Trophoblast cell (in vitro differentiated cells and primary cell): ENCODE results near the gene C14orf132.
A peak's percentile ranks its signal among the peaks of the same experiment; 100 is the strongest.

ENCODE experiments used
- DNase-seq, 2 donors: peaks; one replicate each; pipeline ENCODE4 v3.0.0-alpha.2; 2016
- H2AFZ ChIP-seq: 2 replicates; pipeline ENCODE4 v1.6.1; 2013; ENCODE audit warnings: low read length, moderate library complexity, mild to moderate bottlenecking; ENCODE audit not compliant: insufficient read depth, poor library complexity
- H2AK5ac ChIP-seq: 2 replicates; pipeline ENCODE4 v1.6.1; 2013; ENCODE audit warnings: mild to moderate bottlenecking, low read length
- H2BK120ac ChIP-seq: 2 replicates; pipeline ENCODE4 v1.6.1; 2013; ENCODE audit warnings: low read length, mild to moderate bottlenecking, moderate library complexity; ENCODE audit not compliant: insufficient read depth, poor library complexity
- H2BK12ac ChIP-seq: 2 replicates; pipeline ENCODE4 v1.6.1; 2013; ENCODE audit warnings: mild to moderate bottlenecking, low read length, moderate library complexity
- H2BK5ac ChIP-seq: 2 replicates; pipeline ENCODE4 v1.6.1; 2013; ENCODE audit warnings: low read length, low read depth, moderate library complexity, mild to moderate bottlenecking; ENCODE audit not compliant: poor library complexity
- H3K14ac ChIP-seq: 2 replicates; pipeline ENCODE4 v1.6.1; 2013; ENCODE audit warnings: mild to moderate bottlenecking, low read length
- H3K18ac ChIP-seq: 2 replicates; pipeline ENCODE4 v1.6.1; 2013; ENCODE audit warnings: mild to moderate bottlenecking, low read length
- H3K23ac ChIP-seq: 2 replicates; pipeline ENCODE4 v1.6.1; 2013; ENCODE audit warnings: low read length
- H3K27ac ChIP-seq: 2 replicates; pipeline ENCODE4 v1.5.1; 2013; ENCODE audit warnings: low read depth, mild to moderate bottlenecking, inconsistent platforms, low read length, moderate library complexity
- H3K27me3 ChIP-seq: 2 replicates; pipeline ENCODE4 v1.6.1; 2013; ENCODE audit warnings: inconsistent platforms, mild to moderate bottlenecking, low read length, moderate library complexity; ENCODE audit not compliant: insufficient read depth
- H3K36me3 ChIP-seq, 2 experiments: 1 replicate in 1 of 2; 2 replicates in 1 of 2; pipeline ENCODE4 v1.6.1; 2013; ENCODE audit warnings: low read length in 2 of 2, mild to moderate bottlenecking in 2 of 2, moderate library complexity in 1 of 2; ENCODE audit not compliant: insufficient read depth in 2 of 2, control insufficient read depth in 1 of 2
- H3K4ac ChIP-seq: 2 replicates; pipeline ENCODE4 v1.6.1; 2013; ENCODE audit warnings: low read depth, mild to moderate bottlenecking, low read length, moderate library complexity
- H3K4me1 ChIP-seq, 2 experiments: 1 replicate in 1 of 2; 2 replicates in 1 of 2; pipeline ENCODE4 v1.6.1; 2013; ENCODE audit warnings: low read length in 2 of 2, mild to moderate bottlenecking in 2 of 2, moderate library complexity in 1 of 2; ENCODE audit not compliant: insufficient read depth in 2 of 2, control insufficient read depth in 1 of 2
- H3K4me2 ChIP-seq: 2 replicates; pipeline ENCODE4 v1.6.1; 2013; ENCODE audit warnings: inconsistent platforms, mild to moderate bottlenecking, low read length, moderate library complexity
- H3K4me3 ChIP-seq: 2 replicates; pipeline ENCODE4 v1.5.1; 2013; ENCODE audit warnings: mild to moderate bottlenecking, low read depth, low read length, inconsistent platforms
- H3K79me1 ChIP-seq: one replicate; pipeline ENCODE4 v1.6.1; 2013; ENCODE audit warnings: low read length
- H3K79me2 ChIP-seq: 2 replicates; pipeline ENCODE4 v1.6.1; 2013; ENCODE audit warnings: low read length, mild to moderate bottlenecking; ENCODE audit not compliant: control insufficient read depth, insufficient read depth, poor library complexity
- H3K9ac ChIP-seq: 2 replicates; pipeline ENCODE4 v1.6.1; 2013; ENCODE audit warnings: mild to moderate bottlenecking, low read length
- H3K9me3 ChIP-seq: 2 replicates; pipeline ENCODE4 v1.6.1; 2013; ENCODE audit warnings: low read depth, mild to moderate bottlenecking, control low read depth, inconsistent platforms, low read length; ENCODE audit not compliant: insufficient read depth
- H4K12ac ChIP-seq: 2 replicates; pipeline ENCODE4 v1.6.1; 2013; ENCODE audit warnings: low read depth, mild to moderate bottlenecking, low read length, moderate library complexity
- H4K8ac ChIP-seq: 2 replicates; pipeline ENCODE4 v1.6.1; 2013; ENCODE audit warnings: low read depth, mild to moderate bottlenecking, low read length, moderate library complexity
- H4K91ac ChIP-seq: one replicate; pipeline ENCODE4 v1.6.1; 2013; ENCODE audit warnings: low read depth, mild to moderate bottlenecking, low read length, moderate library complexity
- WGBS: extraction: QIAGEN DNeasy Blood & Tissue Kit; methylation state at CpG from one replicate; pipeline ENCODE4 v1.1.7; 2013; ENCODE audit warnings: missing lambda C conversion rate; ENCODE audit not compliant: insufficient read length, insufficient coverage; ENCODE audit errors: extremely low coverage; 5-methylcytosine and 5-hydroxymethylcytosine counted together

C14orf132 gene

GRCh38 chr14:96130854-96131253 is 91.7 kb downstream of the C14orf132 start:
- H3K36me3 ChIP-seq = no peaks in the 10 kb centered on the region
- H2BK12ac ChIP-seq = peak overlapping the region; percentile 16
- no peak overlapping the region for H3K4ac ChIP-seq
- H3K27me3 ChIP-seq = no peaks in the 10 kb centered on the region
- no peak overlapping the region for H3K4me3 ChIP-seq
- peaks cover under 1% of the 10 kb centered on the region for H3K9me3 ChIP-seq
- H2AFZ ChIP-seq = no peak overlapping the region
- peak; percentile 61 to 67 for DNase-seq
- H3K23ac ChIP-seq = no peak overlapping the region
- H3K14ac ChIP-seq = no peak overlapping the region
- H3K27ac ChIP-seq = no peak overlapping the region
- H3K4me1 ChIP-seq = peaks cover 13 to 15% of the 10 kb centered on the region in 2 experiments
- no peaks in the 10 kb centered on the region for H3K79me2 ChIP-seq
- H3K79me1 ChIP-seq = peaks cover 40% of the 10 kb centered on the region
- H2BK120ac ChIP-seq = peak overlapping the region; percentile 23
- WGBS = no CpG with 5 or more reads among the region's 2 CpGs
- H4K12ac ChIP-seq = no peak overlapping the region
- no peak overlapping the region for H3K18ac ChIP-seq
- no peak overlapping the region for H4K8ac ChIP-seq
- no peak overlapping the region for H3K9ac ChIP-seq
- peak overlapping the region; percentile 50 for H4K91ac ChIP-seq
- no peak overlapping the region for H2BK5ac ChIP-seq
- H2AK5ac ChIP-seq = no peak overlapping the region
- H3K4me2 ChIP-seq = no peak overlapping the region

GRCh38 chr14:96131836-96132235 is 92.7 kb downstream of the C14orf132 start:
- Histone ChIP-seq H2AFZ (no peak overlapping the region), H3K79me2 (no peaks in the 10 kb centered on the region), H3K4me1 (peaks cover 13 to 16% of the 10 kb centered on the region in 2 experiments), H3K79me1 (peaks cover 35% of the 10 kb centered on the region), H4K91ac (peak overlapping the region; percentile 70), H3K27ac (no peak overlapping the region), H2AK5ac (no peak overlapping the region), H2BK5ac (no peak overlapping the region), H2BK12ac (peak overlapping the region; percentile 11), H4K12ac (no peak overlapping the region), H3K4me2 (no peak overlapping the region), H2BK120ac (peak overlapping the region; percentile 76), H4K8ac (no peak overlapping the region), H3K9ac (no peak overlapping the region), H3K23ac (no peak overlapping the region), H3K27me3 (no peaks in the 10 kb centered on the region), H3K4me3 (no peak overlapping the region), H3K36me3 (no peaks in the 10 kb centered on the region), H3K14ac (peak overlapping the region; percentile 49), H3K18ac (peak overlapping the region; percentile 22), H3K4ac (no peak overlapping the region), H3K9me3 (peaks cover 1% of the 10 kb centered on the region)
- WGBS = no CpG with 5 or more reads among the region's 4 CpGs
- DNase-seq = peak; percentile 86 to 93

GRCh38 chr14:96134508-96134907 is 95.3 kb downstream of the C14orf132 start:
- peak overlapping the region; percentile 45 for H4K91ac ChIP-seq
- WGBS = 100% methylated on average over 2 of the region's 6 CpGs
- H3K79me2 ChIP-seq = no peaks in the 10 kb centered on the region

GRCh38 chr14:96135285-96135684 is 96.1 kb downstream of the C14orf132 start:
- peaks cover 4% of the 10 kb centered on the region for H3K9me3 ChIP-seq
- no peak overlapping the region for H3K23ac ChIP-seq
- peak overlapping the region; percentile 75 for H2BK12ac ChIP-seq
- H3K18ac ChIP-seq = no peak overlapping the region
- peak overlapping the region; percentile 2 for H2AFZ ChIP-seq
- no peak overlapping the region for H4K12ac ChIP-seq
- peak overlapping the region; percentile 63 for H3K14ac ChIP-seq
- H2AK5ac ChIP-seq = peak overlapping the region; percentile 71
- no peak overlapping the region for H3K9ac ChIP-seq
- peak in 1 of 2 donors; percentile 38 for DNase-seq
- H3K27ac ChIP-seq = peak overlapping the region; percentile 40
- H2BK120ac ChIP-seq = peak overlapping the region; percentile 81
- no peak overlapping the region for H3K4me3 ChIP-seq
- H3K36me3 ChIP-seq = peaks cover 0 to 3% of the 10 kb centered on the region in 2 experiments
- H2BK5ac ChIP-seq = peak overlapping the region; percentile 36
- peaks cover 8 to 10% of the 10 kb centered on the region in 2 experiments for H3K4me1 ChIP-seq
- peaks cover 2% of the 10 kb centered on the region for H3K27me3 ChIP-seq
- H3K4ac ChIP-seq = no peak overlapping the region
- H4K91ac ChIP-seq = peak overlapping the region; percentile 75
- H4K8ac ChIP-seq = peak overlapping the region; percentile 30
- peaks cover 24% of the 10 kb centered on the region for H3K79me1 ChIP-seq
- no peak overlapping the region for H3K4me2 ChIP-seq
- H3K79me2 ChIP-seq = no peaks in the 10 kb centered on the region
- no CpG with 5 or more reads among the region's 8 CpGs for WGBS

More at GRCh38 chr14:96134508-96134907, 95.3 kb downstream of the C14orf132 start:
- Histone ChIP-seq H3K14ac (no peak overlapping the region), H3K79me1 (peaks cover 24% of the 10 kb centered on the region), H3K27ac (no peak overlapping the region), H3K4me1 (peaks cover 8 to 10% of the 10 kb centered on the region in 2 experiments), H2BK120ac (peak overlapping the region; percentile 54), H2AFZ (no peak overlapping the region), H3K4me3 (no peak overlapping the region), H3K9ac (no peak overlapping the region), H3K23ac (no peak overlapping the region), H3K18ac (no peak overlapping the region), H2BK12ac (peak overlapping the region; percentile 73), H2AK5ac (no peak overlapping the region), H3K4ac (no peak overlapping the region), H3K9me3 (peaks cover 4% of the 10 kb centered on the region), H3K36me3 (peaks cover 0 to 3% of the 10 kb centered on the region in 2 experiments), H4K12ac (no peak overlapping the region), H4K8ac (peak overlapping the region; percentile 63), H3K4me2 (no peak overlapping the region), H2BK5ac (no peak overlapping the region), H3K27me3 (no peaks in the 10 kb centered on the region)
- DNase-seq = no peak
